ENCODE measurements around the gene HACE1.
"Not testable (repeated sequence)": the region's sequence is repeated elsewhere in the genome, so short reads cannot be mapped to it uniquely, and the experiment has no call there.

The HACE1 gene

DNA sequence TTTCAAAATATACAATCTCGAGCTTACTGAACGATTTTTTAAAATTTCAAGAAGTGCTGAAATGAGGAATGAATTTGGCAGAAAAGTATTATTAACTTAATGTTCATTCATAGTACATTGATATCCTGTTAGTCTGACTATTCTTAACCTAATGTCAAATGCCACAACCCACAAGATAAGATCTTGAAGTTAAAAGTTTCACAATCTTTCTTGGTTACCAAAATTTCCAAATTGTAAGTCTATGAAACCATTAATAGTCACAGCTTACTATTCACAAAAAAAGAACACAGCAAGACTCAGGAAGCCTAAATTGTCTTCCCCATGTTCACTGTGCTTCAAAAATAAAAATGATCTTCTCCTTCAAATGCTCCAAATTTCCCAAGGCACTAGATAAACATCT is 71.3 kb downstream of the HACE1 start:
- H3K4me1 ChIP-seq (ENCODE audit: insufficient read depth, low read length): no peaks in the 10 kb centered on the region
- no peak overlapping the region for H3K27ac ChIP-seq (ENCODE audit: low read depth, low read length)
- no peak overlapping the region for H3K4me3 ChIP-seq (ENCODE audit: low read length)
- no CpG with 5 or more reads among the region's 2 CpGs for WGBS
- H3K9ac ChIP-seq (ENCODE audit: low read depth, low read length): no peak overlapping the region
- H3K36me3 ChIP-seq (ENCODE audit: insufficient read depth, low read length): peaks cover 32% of the 10 kb centered on the region
- no peaks in the 10 kb centered on the region for H3K9me3 ChIP-seq (ENCODE audit: insufficient read depth, low read depth, low read length)
- H3K27me3 ChIP-seq (ENCODE audit: insufficient read depth, low read length): no peaks in the 10 kb centered on the region

DNA sequence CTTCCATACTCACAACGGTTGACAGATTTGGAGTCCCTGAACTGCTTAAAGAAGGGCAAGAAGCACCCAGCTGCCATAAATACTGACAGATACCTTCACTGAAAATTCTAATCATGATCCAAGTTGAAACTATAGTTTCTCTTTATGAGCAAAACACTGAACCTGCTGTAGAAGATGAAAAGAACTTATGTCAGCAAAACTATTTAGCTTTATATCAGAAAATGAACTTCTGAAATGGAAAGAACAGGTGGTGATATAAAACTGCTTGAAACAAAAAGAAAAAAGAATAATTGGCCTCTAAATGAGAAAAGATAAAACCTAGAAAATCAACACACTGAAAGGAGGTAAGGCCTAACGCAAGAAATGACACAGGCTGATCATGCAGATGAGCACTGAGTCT is 72.4 kb downstream of the HACE1 start:
- no peak overlapping the region for H3K9ac ChIP-seq (ENCODE audit: low read depth, low read length)
- no peaks in the 10 kb centered on the region for H3K9me3 ChIP-seq (ENCODE audit: insufficient read depth, low read depth, low read length)
- no peaks in the 10 kb centered on the region for H3K4me1 ChIP-seq (ENCODE audit: insufficient read depth, low read length)
- no peak overlapping the region for H3K4me3 ChIP-seq (ENCODE audit: low read length)
- H3K27me3 ChIP-seq (ENCODE audit: insufficient read depth, low read length): no peaks in the 10 kb centered on the region
- 96% methylated on average over 2 of the region's 2 CpGs for WGBS
- H3K27ac ChIP-seq (ENCODE audit: low read depth, low read length): no peak overlapping the region
- peaks cover 34% of the 10 kb centered on the region for H3K36me3 ChIP-seq (ENCODE audit: insufficient read depth, low read length)

DNA sequence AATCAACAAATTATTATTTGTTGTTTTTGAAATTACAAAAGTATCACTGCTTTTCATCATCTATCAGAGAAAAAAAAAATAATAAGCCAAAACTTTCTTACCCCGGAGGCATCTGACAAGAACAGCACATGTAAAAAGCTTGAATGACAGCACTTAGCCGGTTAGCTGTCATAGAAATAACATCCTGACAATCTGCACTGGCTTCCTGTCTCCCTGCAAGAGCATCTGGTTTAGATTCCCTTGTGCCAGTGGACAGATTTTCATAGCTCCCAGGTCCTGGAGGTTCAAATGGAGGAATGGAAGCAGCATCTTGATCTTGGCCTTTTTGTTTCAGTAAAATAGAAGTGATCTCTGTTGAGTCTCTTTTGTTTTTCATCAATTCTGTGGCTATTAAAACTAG is 74.8 kb downstream of the HACE1 start:
- Histone ChIP-seq H3K9ac (ENCODE audit: low read depth, low read length) (no peak overlapping the region), H3K4me3 (ENCODE audit: low read length) (no peak overlapping the region), H3K9me3 (ENCODE audit: insufficient read depth, low read depth, low read length) (no peaks in the 10 kb centered on the region), H3K27ac (ENCODE audit: low read depth, low read length) (no peak overlapping the region), H3K36me3 (ENCODE audit: insufficient read depth, low read length) (peaks cover 42% of the 10 kb centered on the region), H3K4me1 (ENCODE audit: insufficient read depth, low read length) (no peaks in the 10 kb centered on the region), H3K27me3 (ENCODE audit: insufficient read depth, low read length) (no peaks in the 10 kb centered on the region)
- WGBS: 94% methylated on average over 2 of the region's 2 CpGs

DNA sequence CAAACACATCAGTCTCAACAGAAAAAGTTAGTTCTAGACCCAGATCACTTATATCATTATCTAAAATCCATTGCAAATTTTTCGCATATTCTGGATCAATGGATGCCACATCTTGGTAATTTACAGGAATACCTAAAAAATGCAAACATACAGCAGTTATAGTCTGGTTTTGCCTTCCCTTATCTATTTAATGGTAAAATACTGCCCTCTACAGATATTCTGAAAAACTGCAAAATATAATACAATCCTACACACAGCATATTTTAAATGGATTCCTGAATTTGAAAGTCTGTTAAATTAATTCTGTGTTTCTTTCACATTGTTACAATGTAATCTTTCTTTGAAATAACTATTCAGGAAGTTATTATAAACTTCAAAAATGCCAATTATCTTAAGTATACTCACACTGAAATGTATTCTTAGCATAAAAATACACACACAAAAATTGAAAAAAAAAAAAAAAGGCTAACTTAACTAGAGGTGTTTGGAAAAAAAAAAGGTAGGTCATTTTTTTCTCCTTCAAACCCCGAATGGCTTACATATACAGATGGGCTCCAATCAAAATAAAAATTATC is 88.4 kb downstream of the HACE1 start:
- Histone ChIP-seq H3K9me3 (ENCODE audit: insufficient read depth, low read depth, low read length) (no peaks in the 10 kb centered on the region), H3K27ac (ENCODE audit: low read depth, low read length) (no peak overlapping the region), H3K36me3 (ENCODE audit: insufficient read depth, low read length) (peaks cover 33% of the 10 kb centered on the region), H3K9ac (ENCODE audit: low read depth, low read length) (no peak overlapping the region), H3K4me3 (ENCODE audit: low read length) (no peak overlapping the region), H3K27me3 (ENCODE audit: insufficient read depth, low read length) (no peaks in the 10 kb centered on the region), H3K4me1 (ENCODE audit: insufficient read depth, low read length) (peaks cover 7% of the 10 kb centered on the region; the same call in 1 of the 2 replicates)
- 78% methylated on average over 2 of the region's 2 CpGs for WGBS

DNA sequence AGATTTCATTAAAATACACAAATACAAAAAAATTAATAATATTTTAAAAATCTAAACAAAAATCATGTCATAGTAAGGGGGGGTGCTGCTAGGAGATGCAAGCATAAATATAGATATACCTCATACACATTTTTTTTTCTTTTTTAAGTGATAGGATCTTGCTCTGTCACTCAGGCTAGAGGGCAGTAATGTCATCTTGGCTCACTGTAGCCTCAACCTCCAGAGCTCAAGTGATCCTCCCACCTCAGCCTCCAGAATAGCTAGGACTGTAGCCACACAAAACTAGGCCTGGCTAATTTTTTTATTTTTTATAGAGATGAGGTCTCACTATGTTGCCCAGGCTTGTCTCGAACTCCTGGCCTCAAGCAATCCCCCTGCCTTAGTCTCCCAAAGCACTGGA is 90.8 kb downstream of the HACE1 start:
- H3K27me3 ChIP-seq (ENCODE audit: insufficient read depth, low read length): no peaks in the 10 kb centered on the region
- no CpG with 5 or more reads among the region's 1 CpG for WGBS
- no peak overlapping the region for H3K27ac ChIP-seq (ENCODE audit: low read depth, low read length)
- H3K9ac ChIP-seq (ENCODE audit: low read depth, low read length): no peak overlapping the region
- no peaks in the 10 kb centered on the region for H3K9me3 ChIP-seq (ENCODE audit: insufficient read depth, low read depth, low read length)
- H3K36me3 ChIP-seq (ENCODE audit: insufficient read depth, low read length): peaks cover 42% of the 10 kb centered on the region
- H3K4me1 ChIP-seq (ENCODE audit: insufficient read depth, low read length): peaks cover 7% of the 10 kb centered on the region; the same call in 1 of the 2 replicates
- H3K4me3 ChIP-seq (ENCODE audit: low read length): no peak overlapping the region

DNA sequence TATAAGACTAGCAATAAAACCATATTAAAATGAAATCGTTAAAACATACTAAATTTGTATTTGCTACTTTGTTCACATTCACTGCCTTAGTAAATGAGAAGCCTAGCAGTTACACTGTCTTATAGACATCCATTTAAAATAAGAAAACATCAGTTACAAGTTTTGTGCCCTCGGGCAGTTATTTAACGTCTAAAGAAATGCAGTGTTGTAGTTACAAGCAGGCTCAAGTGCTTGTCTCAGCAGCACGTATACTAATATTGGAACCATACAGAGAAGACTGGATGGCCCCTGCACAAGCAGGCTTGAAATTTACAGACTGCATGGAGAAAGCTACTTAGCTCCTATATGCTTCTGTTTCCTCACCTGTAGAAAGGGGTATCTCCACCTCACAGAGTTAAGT is 93.1 kb downstream of the HACE1 start:
- no peak overlapping the region for H3K27ac ChIP-seq (ENCODE audit: low read depth, low read length)
- H3K9me3 ChIP-seq (ENCODE audit: insufficient read depth, low read depth, low read length): no peaks in the 10 kb centered on the region
- peaks cover 41% of the 10 kb centered on the region for H3K36me3 ChIP-seq (ENCODE audit: insufficient read depth, low read length)
- H3K9ac ChIP-seq (ENCODE audit: low read depth, low read length): no peak overlapping the region
- no peaks in the 10 kb centered on the region for H3K27me3 ChIP-seq (ENCODE audit: insufficient read depth, low read length)
- 93% methylated on average over 4 of the region's 4 CpGs for WGBS
- no peak overlapping the region for H3K4me3 ChIP-seq (ENCODE audit: low read length)
- H3K4me1 ChIP-seq (ENCODE audit: insufficient read depth, low read length): peaks cover 7% of the 10 kb centered on the region; the same call in 1 of the 2 replicates

DNA sequence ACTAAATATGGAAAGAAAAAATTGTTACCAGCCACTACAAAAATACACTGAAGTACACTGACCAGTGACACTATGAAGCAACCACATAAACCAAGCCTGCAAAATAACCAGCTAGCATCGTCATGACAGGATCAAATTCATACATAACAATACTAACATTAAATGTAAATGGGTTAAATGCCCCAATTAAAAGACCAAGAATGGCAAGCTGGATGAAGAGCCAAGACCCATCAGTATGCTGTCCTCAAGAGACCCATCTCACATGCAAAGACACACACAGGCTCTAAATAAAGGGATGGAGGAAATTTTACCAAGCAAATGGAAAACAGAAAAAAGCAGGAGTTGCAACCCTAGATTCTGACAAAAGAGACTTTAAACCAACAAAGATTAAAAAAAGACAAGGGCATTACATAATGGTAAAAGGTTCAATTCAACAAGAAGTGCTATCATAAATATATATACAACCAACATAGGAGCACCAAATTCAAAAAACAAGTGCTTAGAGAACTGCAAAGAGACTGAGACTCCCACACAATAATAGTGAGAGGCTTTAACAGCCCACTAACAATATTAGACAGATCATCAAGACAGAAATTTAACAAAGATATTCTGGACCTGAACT is 104.8 kb downstream of the HACE1 start:
- Histone ChIP-seq H3K27me3 (ENCODE audit: insufficient read depth, low read length) (no peaks in the 10 kb centered on the region), H3K4me3 (ENCODE audit: low read length) (no peak overlapping the region), H3K27ac (ENCODE audit: low read depth, low read length) (no peak overlapping the region), H3K9me3 (ENCODE audit: insufficient read depth, low read depth, low read length) (peaks cover 14% of the 10 kb centered on the region), H3K4me1 (ENCODE audit: insufficient read depth, low read length) (0 out of 2 replicates have a peak, but pooled peaks cover 8% of the 10 kb centered on the region), H3K36me3 (ENCODE audit: insufficient read depth, low read length) (peaks cover 11% of the 10 kb centered on the region), H3K9ac (ENCODE audit: low read depth, low read length) (no peak overlapping the region)
- WGBS: 86% methylated on average over 1 of the region's 1 CpG

DNA sequence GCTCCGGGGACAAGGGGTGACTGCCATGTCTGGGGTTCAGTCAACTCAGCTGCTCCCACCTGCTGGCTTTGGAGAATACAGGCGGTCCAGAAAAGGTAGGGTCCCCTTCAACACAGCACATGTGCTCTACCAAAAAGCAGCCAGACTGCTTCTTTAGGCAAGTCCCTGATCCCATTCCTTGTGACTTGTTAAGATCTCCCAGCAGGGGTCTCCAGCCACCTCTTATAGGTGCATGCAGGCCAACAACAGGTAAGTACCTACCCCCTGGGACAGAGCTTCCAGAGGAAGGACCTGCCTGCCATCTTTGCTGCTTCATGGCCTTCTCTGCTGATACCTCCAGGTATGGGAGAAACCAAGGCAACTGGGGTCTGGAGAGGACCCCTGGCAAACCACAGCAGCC is 106.5 kb downstream of the HACE1 start:
- H3K36me3 ChIP-seq (ENCODE audit: insufficient read depth, low read length): peaks cover 12% of the 10 kb centered on the region
- H3K4me3 ChIP-seq (ENCODE audit: low read length): no peak overlapping the region
- no peak overlapping the region for H3K27ac ChIP-seq (ENCODE audit: low read depth, low read length)
- WGBS: 93% methylated on average over 2 of the region's 2 CpGs
- no peak overlapping the region for H3K9ac ChIP-seq (ENCODE audit: low read depth, low read length)
- no peaks in the 10 kb centered on the region for H3K27me3 ChIP-seq (ENCODE audit: insufficient read depth, low read length)
- H3K9me3 ChIP-seq (ENCODE audit: insufficient read depth, low read depth, low read length): peaks cover 14% of the 10 kb centered on the region
- 0 out of 2 replicates have a peak, but pooled peaks cover 8% of the 10 kb centered on the region for H3K4me1 ChIP-seq (ENCODE audit: insufficient read depth, low read length)

DNA sequence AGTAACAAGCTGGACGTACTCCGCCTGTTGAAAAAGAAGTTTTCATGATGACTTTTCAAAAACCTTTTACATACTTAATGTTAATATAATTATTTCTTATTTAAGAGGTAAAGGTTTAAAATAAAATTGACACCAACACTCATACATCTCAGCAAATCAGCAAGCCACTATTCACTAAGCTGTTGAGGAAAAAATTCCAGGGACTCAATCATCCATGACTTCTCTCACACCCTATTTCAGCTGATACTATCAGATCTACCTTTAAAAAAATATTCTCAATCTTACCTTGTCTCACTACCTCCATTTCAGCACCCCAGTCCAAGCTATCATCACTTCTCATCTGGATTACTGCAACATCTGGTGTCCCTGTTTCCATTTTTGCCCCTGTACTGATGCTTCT is 109.3 kb downstream of the HACE1 start:
- no peak overlapping the region for H3K4me3 ChIP-seq (ENCODE audit: low read length)
- H3K9ac ChIP-seq (ENCODE audit: low read depth, low read length): no peak overlapping the region
- peaks cover 13% of the 10 kb centered on the region for H3K36me3 ChIP-seq (ENCODE audit: insufficient read depth, low read length)
- 0 out of 2 replicates have a peak, but pooled peaks cover 8% of the 10 kb centered on the region for H3K4me1 ChIP-seq (ENCODE audit: insufficient read depth, low read length)
- H3K27me3 ChIP-seq (ENCODE audit: insufficient read depth, low read length): no peaks in the 10 kb centered on the region
- WGBS: 100% methylated on average over 2 of the region's 2 CpGs
- H3K27ac ChIP-seq (ENCODE audit: low read depth, low read length): no peak overlapping the region
- H3K9me3 ChIP-seq (ENCODE audit: insufficient read depth, low read depth, low read length): peaks cover 7% of the 10 kb centered on the region

DNA sequence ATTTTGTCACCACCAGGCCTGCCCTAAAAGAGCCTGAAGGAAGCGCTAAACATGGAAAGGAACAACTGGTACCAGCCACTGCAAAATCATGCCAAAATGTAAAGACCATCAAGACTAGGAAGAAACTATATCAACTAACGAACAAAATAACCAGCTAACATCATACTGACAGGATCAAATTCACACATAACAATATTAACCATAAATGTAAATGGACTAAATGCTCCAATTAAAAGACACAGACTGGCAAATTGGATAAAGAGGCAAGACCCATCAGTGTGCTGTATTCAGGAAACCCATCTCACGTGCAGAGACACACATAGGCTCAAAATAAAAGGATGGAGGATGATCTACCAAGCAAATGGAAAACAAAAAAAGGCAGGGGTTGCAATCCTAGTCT is 120.6 kb downstream of the HACE1 start:
- not testable (repeated sequence) for H3K36me3 ChIP-seq (ENCODE audit: insufficient read depth, low read length); H3K9me3 ChIP-seq (ENCODE audit: insufficient read depth, low read depth, low read length); H3K27ac ChIP-seq (ENCODE audit: low read depth, low read length); H3K27me3 ChIP-seq (ENCODE audit: insufficient read depth, low read length); H3K4me3 ChIP-seq (ENCODE audit: low read length); H3K9ac ChIP-seq (ENCODE audit: low read depth, low read length); H3K4me1 ChIP-seq (ENCODE audit: insufficient read depth, low read length)
- WGBS: 92% methylated on average over 2 of the region's 3 CpGs

DNA sequence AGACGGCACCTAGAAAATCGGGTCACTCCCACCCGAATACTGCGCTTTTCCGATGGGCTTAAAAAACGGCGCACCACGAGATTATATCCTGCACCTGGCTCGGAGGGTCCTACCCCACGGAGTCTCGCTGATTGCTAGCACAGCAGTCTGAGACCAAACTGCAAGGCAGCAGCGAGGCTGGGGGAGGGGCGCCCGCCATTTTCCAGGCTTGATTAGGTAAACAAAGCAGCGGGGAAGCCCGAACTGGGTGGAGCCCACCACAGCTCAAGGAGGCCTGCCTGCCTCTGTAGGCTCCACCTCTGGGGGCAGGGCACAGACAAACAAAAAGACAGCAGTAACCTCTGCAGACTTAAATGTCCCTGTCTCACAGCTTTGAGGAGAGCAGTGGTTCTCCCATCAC is 122.2 kb downstream of the HACE1 start:
- H3K4me3 ChIP-seq (ENCODE audit: low read length); H3K36me3 ChIP-seq (ENCODE audit: insufficient read depth, low read length); H3K27ac ChIP-seq (ENCODE audit: low read depth, low read length); H3K9me3 ChIP-seq (ENCODE audit: insufficient read depth, low read depth, low read length); H3K4me1 ChIP-seq (ENCODE audit: insufficient read depth, low read length); H3K9ac ChIP-seq (ENCODE audit: low read depth, low read length); H3K27me3 ChIP-seq (ENCODE audit: insufficient read depth, low read length): not testable (repeated sequence)
- WGBS: 60% methylated on average over 16 of the region's 16 CpGs

DNA sequence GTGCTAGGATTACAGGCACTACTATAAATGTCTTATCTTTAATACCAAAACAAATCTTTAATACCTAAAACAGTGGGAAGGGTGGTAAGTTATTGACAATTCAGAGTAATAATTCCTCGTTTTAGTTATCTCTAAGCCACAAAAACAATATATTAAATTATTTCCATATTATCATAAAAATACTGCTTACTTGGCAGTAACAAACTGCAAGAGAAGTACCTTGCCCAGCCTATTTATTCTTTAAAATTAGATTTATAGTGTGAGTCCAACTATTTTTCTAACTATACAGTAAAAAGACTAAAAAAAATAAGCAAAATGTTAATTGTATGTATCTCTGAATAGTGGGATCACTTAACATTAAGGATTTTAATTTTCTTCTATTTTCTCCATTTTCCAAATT is 123.2 kb downstream of the HACE1 start:
- WGBS: no CpG with 5 or more reads among the region's 1 CpG
- H3K9ac ChIP-seq (ENCODE audit: low read depth, low read length): no peak overlapping the region
- H3K9me3 ChIP-seq (ENCODE audit: insufficient read depth, low read depth, low read length): no peaks in the 10 kb centered on the region
- H3K27me3 ChIP-seq (ENCODE audit: insufficient read depth, low read length): no peaks in the 10 kb centered on the region
- no peaks in the 10 kb centered on the region for H3K4me1 ChIP-seq (ENCODE audit: insufficient read depth, low read length)
- H3K27ac ChIP-seq (ENCODE audit: low read depth, low read length): no peak overlapping the region
- H3K36me3 ChIP-seq (ENCODE audit: insufficient read depth, low read length): no peaks in the 10 kb centered on the region
- no peak overlapping the region for H3K4me3 ChIP-seq (ENCODE audit: low read length)

All from HUES64 (cell line).